ENCODE results near the gene NTN5.

DNA sequence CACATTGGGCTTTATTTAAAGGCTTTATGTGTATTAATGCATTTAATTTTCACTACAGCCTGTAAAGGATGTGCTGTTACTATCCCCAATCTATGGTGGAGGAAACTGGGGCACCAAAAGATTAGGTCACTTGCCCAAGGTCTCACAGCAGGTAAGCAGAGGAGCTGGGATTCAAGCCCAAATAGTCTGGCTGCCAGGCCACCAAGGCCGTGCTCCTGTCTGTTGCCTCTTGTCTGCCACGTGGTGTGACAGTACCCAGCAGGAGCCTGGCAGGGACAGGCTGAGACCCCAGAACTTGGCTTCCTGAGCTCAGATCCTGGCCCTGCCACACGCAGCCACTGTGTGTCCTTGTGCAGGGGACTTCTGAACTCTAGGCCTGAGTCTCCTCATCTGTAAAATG, 4.5 kb downstream of the NTN5 start:
- no peak for TF ChIP-seq SP1 (IDR thresholded peaks at IDR 0.05)
- no peak for TF ChIP-seq TARDBP (IDR thresholded peaks at IDR 0.05)
- TF ChIP-seq FOXA1 (IDR thresholded peaks at IDR 0.05) = no peak
- TF ChIP-seq BHLHE40 (IDR thresholded peaks at IDR 0.05; ENCODE audit: borderline replicate concordance) = no peak
- TF ChIP-seq ZNF384 (IDR thresholded peaks at IDR 0.05) = no peak
- no peak for TF ChIP-seq FOXM1 (IDR thresholded peaks at IDR 0.05; ENCODE audit: borderline replicate concordance)
- TF ChIP-seq NFRKB (IDR thresholded peaks at IDR 0.05) = no peak
- TF ChIP-seq ELF4 (IDR thresholded peaks at IDR 0.05) = no peak
- TF ChIP-seq ARNT (IDR thresholded peaks at IDR 0.05) = no peak
- no peak for TF ChIP-seq HDGF (IDR thresholded peaks at IDR 0.05; ENCODE audit: borderline replicate concordance)
- no peak for TF ChIP-seq L3MBTL2 (conservative IDR thresholded peaks at IDR 0.05)
- TF ChIP-seq LEF1 (IDR thresholded peaks at IDR 0.05; ENCODE audit: borderline replicate concordance) = no peak
- no peak for TF ChIP-seq SUZ12 (IDR thresholded peaks at IDR 0.05)

Data from HEK293T (cell line).